Bronchial smooth muscle cell (primary cell): Measurements from ENCODE around the gene SLC22A13. TPM values are rescaled to one million over a fixed set of nuclear protein-coding genes. Genes with fewer than 3 reads are reported as not detected.

Experiments used
- total RNA-seq: library from RNA; depleted of rRNA; stranded (reverse); fragments of >200 nt; gene quantifications from 2 replicates; pipeline ENCODE4 v1.2.1, GENCODE V29; 2014

Gene SLC22A13, protein sequence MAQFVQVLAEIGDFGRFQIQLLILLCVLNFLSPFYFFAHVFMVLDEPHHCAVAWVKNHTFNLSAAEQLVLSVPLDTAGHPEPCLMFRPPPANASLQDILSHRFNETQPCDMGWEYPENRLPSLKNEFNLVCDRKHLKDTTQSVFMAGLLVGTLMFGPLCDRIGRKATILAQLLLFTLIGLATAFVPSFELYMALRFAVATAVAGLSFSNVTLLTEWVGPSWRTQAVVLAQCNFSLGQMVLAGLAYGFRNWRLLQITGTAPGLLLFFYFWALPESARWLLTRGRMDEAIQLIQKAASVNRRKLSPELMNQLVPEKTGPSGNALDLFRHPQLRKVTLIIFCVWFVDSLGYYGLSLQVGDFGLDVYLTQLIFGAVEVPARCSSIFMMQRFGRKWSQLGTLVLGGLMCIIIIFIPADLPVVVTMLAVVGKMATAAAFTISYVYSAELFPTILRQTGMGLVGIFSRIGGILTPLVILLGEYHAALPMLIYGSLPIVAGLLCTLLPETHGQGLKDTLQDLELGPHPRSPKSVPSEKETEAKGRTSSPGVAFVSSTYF
- total RNA-seq = under 0.01 and 0.09 TPM in 2 replicates

DNA sequence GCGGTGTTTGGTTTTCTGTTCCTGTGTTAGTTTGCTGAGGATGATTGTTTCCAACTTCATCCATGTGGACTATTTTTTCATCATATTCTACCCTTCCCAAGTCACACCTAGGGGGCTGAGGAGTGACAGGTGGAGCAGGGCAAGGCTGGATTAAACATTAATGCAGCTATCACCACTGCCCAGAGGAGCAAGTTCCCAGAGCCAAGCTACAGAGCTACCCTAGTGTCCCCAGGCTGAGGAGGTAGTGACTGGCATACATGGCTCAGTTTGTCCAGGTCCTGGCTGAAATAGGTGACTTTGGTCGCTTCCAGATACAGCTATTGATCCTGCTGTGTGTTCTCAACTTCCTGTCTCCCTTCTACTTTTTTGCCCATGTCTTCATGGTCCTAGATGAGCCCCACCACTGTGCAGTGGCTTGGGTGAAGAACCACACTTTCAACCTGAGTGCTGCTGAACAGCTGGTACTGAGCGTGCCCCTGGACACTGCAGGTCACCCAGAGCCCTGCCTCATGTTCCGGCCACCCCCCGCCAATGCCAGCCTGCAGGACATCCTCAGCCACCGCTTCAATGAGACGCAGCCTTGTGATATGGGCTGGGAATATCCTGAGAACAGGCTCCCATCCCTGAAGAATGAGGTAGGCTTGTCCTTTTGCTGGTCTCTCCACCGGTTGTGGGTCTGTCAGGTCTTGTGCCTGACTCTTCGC lies at the start of gene SLC22A13:
Gene SLC22A13, plus strand, starts transcription at position 209 of the 704 bp plus-strand sequence. Its CDS starts 49 bp downstream, at position 258.

DNA sequence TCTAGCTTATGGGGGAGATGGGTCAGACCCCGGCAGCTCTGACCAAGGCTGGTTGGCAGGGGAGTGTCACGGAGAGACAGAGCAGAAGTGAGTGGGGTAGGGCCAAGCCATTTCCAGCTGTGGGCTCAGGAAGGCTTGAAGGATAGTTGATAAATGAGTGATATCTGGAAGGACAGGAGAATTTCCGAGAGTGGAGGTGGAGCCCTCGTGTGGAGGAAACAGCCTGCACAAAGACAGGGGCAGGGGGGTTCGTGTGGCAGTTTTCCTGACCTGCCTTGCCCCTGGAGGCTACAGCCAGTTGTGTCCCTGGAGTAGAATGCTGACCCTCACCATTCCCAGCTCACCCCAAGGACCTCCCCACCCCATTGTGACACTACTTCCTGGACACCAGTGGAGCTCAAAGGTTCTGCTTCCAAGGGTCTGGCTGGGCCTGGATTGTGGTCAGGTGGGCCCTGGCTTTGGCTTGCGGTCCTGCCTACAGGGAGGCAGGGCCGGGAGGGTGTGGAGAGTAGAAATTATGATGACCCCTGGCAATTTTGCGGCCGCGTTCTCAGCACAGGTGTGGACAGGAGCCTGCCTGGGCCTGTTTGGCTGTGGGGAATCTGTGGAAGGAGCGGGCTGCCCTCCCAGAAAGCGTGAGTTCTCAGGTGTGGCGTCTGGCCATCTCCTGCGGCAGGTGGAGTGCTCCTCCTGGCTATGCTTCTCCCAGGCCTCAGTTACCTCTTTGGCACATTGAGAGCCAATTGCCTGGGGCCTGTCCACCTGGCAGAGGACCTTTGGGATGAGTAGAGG lies 16.5 kb downstream of the SLC22A13 start, which contains the start of gene SLC22A14:
Gene SLC22A14, plus strand, starts transcription at position 400 of the 792 bp plus-strand sequence. CDS start 23,733 bp downstream, outside the sequence.

Other genes with a start within 250 kb of the SLC22A13 start
- 31.8 and 38.0 TPM in 2 replicates for gene PLCD1, start 236.2 kb upstream of the SLC22A13 start, total RNA-seq
- 0.09 and 0.16 TPM in 2 replicates for gene DLEC1, start 226.6 kb upstream of the SLC22A13 start, total RNA-seq
- gene ACAA1, start 128.7 kb upstream of the SLC22A13 start, total RNA-seq = 54.1 and 66.0 TPM in 2 replicates
- gene MYD88, start 127.2 kb upstream of the SLC22A13 start, total RNA-seq = 7.5 and 8.8 TPM in 2 replicates
- 13.1 and 18.4 TPM in 2 replicates for gene OXSR1, start 100.3 kb upstream of the SLC22A13 start, total RNA-seq
- under 0.01 and 0.17 TPM in 2 replicates for gene SLC22A14, start 16.5 kb downstream of the SLC22A13 start, total RNA-seq
- gene XYLB, start 81.0 kb downstream of the SLC22A13 start, total RNA-seq = 3.6 and 5.8 TPM in 2 replicates
- gene ACVR2B, start 188.1 kb downstream of the SLC22A13 start, total RNA-seq = 0.95 and 1.7 TPM in 2 replicates
- 5.9 and 7.6 TPM in 2 replicates for gene EXOG, start 230.5 kb downstream of the SLC22A13 start, total RNA-seq